Measurements from ENCODE around the gene KPNA3. TPM values are rescaled to one million over a fixed set of nuclear protein-coding genes. Genes with fewer than 3 reads are reported as not detected.

KPNA3 gene
- total RNA-seq, 2 donors from 2014 or later: 44.8 to 50.2 TPM

DNA sequence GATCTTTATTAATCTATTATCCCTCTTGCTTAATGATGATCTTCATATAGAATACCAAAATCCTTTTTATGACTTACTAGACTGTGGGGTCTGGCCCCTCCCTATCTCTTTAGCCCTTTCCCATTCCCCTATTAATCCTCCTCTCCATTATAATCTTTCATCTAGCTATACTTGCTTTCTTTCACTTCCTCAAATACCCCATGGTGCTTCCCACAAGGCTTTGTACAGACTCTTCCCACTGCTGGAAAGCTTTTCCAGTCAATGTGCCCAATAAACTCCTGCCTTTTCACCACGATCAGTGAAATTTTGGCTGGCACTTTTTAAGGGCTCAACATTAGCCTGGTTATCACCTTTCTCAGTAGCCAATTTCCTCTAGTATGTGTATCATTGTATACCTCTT is 98.0 kb downstream of the KPNA3 start:
- DNase-seq (ENCODE audit: low spot score) (no peak), ATAC-seq (no peak)
- Mint-ChIP-seq H3K27ac (no peak overlapping the region), H3K4me3 (no peak overlapping the region), H3K4me1 (ENCODE audit: low read depth in 2 of 2) (peaks cover 6 to 11% of the 10 kb centered on the region in 2 donors), H3K9me3 (no peaks in the 10 kb centered on the region), H3K27me3 (no peaks in the 10 kb centered on the region), H3K36me3 (no peaks in the 10 kb centered on the region)

DNA sequence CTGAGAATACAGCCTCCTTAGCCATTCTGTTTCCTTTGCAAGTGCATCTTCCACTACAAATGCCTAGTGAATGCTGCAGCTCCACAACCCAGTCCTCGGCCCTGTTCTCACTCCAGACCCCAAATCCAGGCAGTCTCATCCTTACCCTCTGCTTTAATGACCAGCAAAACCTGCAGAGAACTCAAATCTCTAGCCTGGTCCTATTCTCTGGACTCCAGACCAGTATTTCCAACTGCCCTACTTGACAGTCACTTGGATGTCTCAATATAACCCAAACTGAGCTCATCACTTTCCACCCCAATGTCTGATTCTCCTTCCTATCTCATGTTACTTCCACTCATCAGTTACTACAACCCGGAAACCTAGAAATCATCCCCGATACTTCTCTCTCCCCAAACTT is 98.6 kb downstream of the KPNA3 start:
- Mint-ChIP-seq H3K27me3 (no peaks in the 10 kb centered on the region), H3K4me1 (ENCODE audit: low read depth in 2 of 2) (peaks cover 6 to 11% of the 10 kb centered on the region in 2 donors), H3K9me3 (no peaks in the 10 kb centered on the region), H3K4me3 (no peak overlapping the region), H3K27ac (no peak overlapping the region), H3K36me3 (no peaks in the 10 kb centered on the region)
- ATAC-seq (no peak), DNase-seq (ENCODE audit: low spot score) (no peak)

DNA sequence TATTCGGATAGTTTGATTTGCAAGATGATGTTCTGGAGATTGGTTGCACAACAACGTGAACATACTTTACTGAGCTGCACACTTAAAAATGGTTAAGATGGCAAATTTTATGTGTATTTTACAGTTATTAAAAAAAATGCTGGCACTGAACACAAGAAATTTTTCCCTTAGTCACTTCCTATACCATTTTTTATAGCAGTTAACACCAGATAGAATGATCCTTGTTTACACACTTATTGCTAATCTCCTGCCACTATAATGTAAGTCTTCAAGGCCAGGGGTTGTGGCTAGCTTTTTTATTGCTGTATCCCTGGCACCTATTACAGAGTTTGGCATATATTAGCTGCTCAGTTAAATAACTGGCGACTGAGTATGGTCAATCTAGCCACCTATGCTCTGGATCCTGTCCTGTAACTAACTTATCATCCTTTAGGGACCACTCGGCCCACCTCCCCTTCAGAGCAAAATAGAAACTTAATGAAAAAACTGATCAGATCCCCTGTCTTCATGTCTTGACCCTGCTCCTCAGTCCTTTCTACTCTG is 99.2 kb downstream of the KPNA3 start:
- H3K36me3 Mint-ChIP-seq: no peaks in the 10 kb centered on the region
- H3K4me1 Mint-ChIP-seq (ENCODE audit: low read depth in 2 of 2): peaks cover 6 to 11% of the 10 kb centered on the region in 2 donors
- no peak overlapping the region for H3K27ac Mint-ChIP-seq
- no peaks in the 10 kb centered on the region for H3K27me3 Mint-ChIP-seq
- no peak for DNase-seq (ENCODE audit: low spot score)
- H3K4me3 Mint-ChIP-seq: no peak overlapping the region
- ATAC-seq: no peak
- no peaks in the 10 kb centered on the region for H3K9me3 Mint-ChIP-seq

DNA sequence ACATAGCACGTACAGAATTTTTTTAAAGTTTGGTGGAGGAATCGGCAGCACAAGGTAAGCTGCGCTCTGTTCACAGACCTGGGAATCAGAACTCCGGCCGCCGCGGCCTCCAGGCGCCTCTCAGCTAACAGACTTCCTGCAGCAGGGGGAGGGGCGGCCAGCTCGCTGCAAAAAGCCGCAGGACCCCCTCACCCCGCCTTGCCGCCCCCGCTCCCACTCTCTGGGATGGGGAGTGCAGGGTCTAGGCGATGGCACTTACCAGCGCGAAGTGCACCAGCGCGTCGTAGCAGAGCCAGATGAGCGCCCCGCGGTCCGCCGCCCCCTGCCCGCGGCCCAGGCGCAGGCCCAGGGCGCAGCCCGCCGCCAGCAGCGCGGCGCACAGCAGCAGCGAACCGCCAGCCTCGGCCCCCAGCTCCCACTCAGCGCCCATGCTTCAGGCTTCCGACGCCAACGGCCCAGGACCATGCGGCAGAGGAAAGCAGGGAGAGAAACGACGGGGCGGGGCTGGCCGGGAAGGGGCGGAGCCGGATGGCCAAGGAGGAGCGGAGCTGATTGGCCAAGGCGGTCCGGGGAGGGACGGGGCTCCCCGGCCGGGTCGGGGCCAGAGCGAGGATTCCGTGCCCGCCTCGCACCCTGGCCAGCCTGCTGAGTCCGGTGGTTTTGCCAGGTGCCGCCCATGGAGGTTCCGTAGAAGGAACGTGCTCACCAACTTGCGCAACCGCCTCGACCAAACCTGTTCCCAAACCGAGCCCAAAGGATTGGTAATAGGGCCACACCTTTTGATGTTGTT is 101.3 kb downstream of the KPNA3 start, which contains the start of gene EBPL:
Gene EBPL, minus strand, starts transcription at position 492 of the 790 bp plus-strand sequence. Its CDS starts 62 bp downstream, at position 430.
- DNase-seq (ENCODE audit: low spot score) (peak; percentile 91), ATAC-seq (peak; percentile 98 to 99)
- Mint-ChIP-seq H3K36me3 (no peaks in the 10 kb centered on the region), H3K4me3 (peak within 1 kb of the TSS; percentile 90), H3K4me1 (ENCODE audit: low read depth in 2 of 2) (peaks cover 9 to 17% of the 10 kb centered on the region in 2 donors), H3K27me3 (no peaks in the 10 kb centered on the region), H3K27ac (peak within 1 kb of the TSS; percentile 31 to 72), H3K9me3 (no peaks in the 10 kb centered on the region)

DNA sequence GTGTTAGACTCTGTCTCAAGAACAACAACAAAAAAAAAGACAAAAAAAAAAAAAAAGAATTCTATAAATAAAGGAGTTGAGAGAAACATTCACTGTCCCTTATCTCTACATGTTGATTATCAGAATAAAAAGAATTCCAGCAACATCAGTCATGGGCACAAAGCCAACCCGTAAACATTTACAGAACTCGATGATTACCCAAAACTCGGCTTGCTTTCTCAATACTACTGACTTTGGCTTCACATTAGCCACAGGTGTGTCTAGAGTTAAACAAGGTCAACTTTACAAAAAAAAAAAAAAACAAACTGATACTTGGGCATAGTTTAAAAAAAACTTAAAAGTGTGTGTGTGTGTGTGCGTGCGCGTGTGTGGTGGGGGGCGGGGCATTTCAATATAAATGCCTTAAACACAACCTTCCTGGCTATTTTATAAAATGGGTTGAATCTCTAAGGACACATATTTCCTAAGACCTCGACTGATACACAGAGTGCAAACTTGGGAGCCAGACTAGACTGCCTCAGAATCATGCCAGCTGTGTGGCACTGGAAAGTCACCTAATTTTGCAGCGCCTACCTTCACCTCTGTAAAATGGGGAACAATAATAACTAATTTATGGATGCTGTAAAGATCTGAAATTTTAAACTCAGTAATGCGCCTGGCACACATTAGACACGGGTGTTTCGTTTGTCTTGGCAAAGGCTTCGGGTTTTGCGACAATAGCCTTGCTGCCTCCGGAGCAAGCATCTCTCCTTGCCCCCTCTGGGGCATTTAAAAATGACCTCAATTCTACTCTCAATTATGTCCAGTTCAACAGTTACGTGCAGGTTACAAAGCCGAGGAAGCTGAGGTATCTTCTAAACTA is 102.1 kb downstream of the KPNA3 start:
- Mint-ChIP-seq H3K36me3 (no peaks in the 10 kb centered on the region), H3K27me3 (no peaks in the 10 kb centered on the region), H3K4me3 (peak overlapping the region; percentile 90), H3K4me1 (ENCODE audit: low read depth in 2 of 2) (peaks cover 13 to 17% of the 10 kb centered on the region in 2 donors), H3K27ac (peak overlapping the region; percentile 31 to 72), H3K9me3 (no peaks in the 10 kb centered on the region)
- peak in 1 of 2 donors; percentile 1 for ATAC-seq
- DNase-seq (ENCODE audit: low spot score): no peak

DNA sequence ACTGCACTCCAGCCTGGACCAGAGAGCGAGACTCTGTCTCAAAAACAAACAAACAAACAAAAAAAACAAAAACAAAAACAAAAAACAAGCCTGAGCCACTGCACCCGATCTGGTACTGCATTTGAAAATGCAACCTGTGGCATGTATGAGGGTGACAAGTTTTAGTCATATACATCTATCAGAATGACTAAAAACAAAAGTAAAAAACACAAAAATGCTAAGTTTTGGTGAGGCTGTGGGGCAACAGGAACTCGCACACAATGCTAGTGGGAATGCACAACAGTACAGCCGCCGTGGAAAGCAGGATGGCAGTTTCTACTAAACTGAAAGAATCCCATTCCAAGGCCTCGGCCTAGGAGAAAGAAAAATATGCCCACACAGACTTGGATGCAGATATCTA is 109.0 kb downstream of the KPNA3 start:
- Mint-ChIP-seq H3K4me1 (ENCODE audit: low read depth in 2 of 2) (peaks cover 11 to 15% of the 10 kb centered on the region in 2 donors), H3K27me3 (no peaks in the 10 kb centered on the region), H3K27ac (no peak overlapping the region), H3K36me3 (no peaks in the 10 kb centered on the region), H3K9me3 (no peaks in the 10 kb centered on the region), H3K4me3 (peak overlapping the region; percentile 54)
- ATAC-seq (peak; percentile 71 to 88), DNase-seq (ENCODE audit: low spot score) (no peak)

DNA sequence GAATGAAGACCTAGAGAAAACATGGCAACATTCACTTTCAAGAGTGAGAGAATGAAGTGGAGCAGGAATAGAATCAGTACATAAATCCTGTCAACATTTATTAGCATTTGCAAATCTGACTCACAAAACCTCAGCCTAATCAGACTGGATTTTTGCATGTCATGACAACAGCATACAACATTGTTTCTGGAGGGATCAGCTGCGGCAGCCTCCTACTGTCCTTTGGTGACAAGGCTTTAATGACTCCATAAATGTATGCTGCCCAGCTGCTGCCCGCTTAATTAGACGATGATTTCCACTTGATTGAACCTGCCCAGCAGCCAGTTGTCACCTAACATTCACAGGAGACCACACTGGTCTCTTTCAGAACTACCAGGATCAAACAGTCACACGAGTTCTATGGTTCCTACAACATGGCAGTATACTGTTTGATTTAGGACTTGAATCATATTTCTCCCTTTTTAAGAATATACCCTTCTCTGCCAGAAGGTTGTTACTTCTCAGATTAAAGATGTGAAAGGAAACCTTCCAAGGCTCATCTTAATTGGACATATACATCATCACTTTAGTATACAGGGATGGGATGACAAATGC is 110.5 kb downstream of the KPNA3 start:
- no peaks in the 10 kb centered on the region for H3K9me3 Mint-ChIP-seq
- H3K36me3 Mint-ChIP-seq: no peaks in the 10 kb centered on the region
- DNase-seq (ENCODE audit: low spot score) (no peak), ATAC-seq (no peak)
- H3K27ac Mint-ChIP-seq: no peak overlapping the region
- no peaks in the 10 kb centered on the region for H3K27me3 Mint-ChIP-seq
- no peak overlapping the region for H3K4me3 Mint-ChIP-seq
- H3K4me1 Mint-ChIP-seq (ENCODE audit: low read depth in 2 of 2): peaks cover 12 to 15% of the 10 kb centered on the region in 2 donors

DNA sequence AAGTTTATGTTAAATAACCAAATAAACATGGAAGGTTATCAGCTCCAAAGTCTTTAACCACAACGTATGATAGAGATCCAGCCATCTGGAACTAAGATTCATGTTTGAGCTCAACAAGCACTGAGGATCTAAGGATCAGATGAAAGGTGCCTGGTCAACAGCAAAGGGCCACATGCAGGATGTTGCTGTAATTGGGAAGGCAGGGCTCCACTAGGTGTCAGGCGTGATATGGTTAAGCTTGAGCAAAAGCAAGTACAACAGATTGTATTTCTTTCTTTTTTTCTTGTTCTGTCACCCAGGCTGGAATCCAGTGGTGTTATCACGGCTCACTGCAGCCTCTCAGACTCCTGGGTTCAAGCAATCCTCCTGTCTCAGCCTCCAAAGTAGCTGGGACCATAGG is 113.2 kb downstream of the KPNA3 start:
- Mint-ChIP-seq H3K4me1 (ENCODE audit: low read depth in 2 of 2) (peaks cover 8 to 9% of the 10 kb centered on the region in 2 donors), H3K27ac (no peak overlapping the region), H3K9me3 (no peaks in the 10 kb centered on the region), H3K27me3 (no peaks in the 10 kb centered on the region), H3K36me3 (no peaks in the 10 kb centered on the region), H3K4me3 (no peak overlapping the region)
- DNase-seq (ENCODE audit: low spot score) (no peak), ATAC-seq (no peak)

DNA sequence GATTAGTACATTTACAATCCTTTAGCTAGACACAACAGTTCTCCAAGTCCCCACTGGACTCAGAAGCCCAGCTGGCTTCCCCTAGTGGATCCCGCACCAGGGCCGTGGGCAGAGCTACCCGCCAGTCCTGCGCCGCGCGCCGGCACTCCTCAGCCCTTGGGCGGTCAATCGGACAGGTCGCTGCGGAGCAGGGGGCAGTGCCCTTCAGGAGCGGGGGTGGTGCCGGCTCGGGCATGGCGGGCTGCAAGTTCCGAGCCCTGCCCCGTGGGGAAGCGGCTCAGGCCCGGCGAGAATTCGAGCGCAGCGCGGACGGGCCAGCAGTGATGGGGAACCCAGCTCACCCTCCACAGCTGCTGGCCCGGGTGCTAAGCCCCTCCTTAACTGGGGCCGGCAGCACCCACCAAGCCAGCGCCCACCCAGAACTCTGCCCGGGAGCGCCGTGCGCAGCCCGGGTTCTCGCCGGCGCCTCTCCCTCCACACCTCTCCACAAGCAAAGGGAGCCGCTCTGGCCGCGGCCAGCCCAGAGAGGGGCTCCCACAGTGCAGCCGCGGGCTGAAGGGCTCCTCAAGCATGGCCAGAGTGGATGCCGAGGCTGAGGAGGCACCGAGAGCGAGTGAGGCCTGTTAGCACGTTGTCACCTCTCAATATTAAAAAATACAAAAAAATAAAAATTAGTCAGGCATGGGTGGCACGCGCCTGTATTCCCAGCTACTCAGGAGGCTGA is 114.1 kb downstream of the KPNA3 start:
- Mint-ChIP-seq H3K9me3 (no peaks in the 10 kb centered on the region), H3K4me1 (ENCODE audit: low read depth in 2 of 2) (peaks cover 1 to 8% of the 10 kb centered on the region in 2 donors)

DNA sequence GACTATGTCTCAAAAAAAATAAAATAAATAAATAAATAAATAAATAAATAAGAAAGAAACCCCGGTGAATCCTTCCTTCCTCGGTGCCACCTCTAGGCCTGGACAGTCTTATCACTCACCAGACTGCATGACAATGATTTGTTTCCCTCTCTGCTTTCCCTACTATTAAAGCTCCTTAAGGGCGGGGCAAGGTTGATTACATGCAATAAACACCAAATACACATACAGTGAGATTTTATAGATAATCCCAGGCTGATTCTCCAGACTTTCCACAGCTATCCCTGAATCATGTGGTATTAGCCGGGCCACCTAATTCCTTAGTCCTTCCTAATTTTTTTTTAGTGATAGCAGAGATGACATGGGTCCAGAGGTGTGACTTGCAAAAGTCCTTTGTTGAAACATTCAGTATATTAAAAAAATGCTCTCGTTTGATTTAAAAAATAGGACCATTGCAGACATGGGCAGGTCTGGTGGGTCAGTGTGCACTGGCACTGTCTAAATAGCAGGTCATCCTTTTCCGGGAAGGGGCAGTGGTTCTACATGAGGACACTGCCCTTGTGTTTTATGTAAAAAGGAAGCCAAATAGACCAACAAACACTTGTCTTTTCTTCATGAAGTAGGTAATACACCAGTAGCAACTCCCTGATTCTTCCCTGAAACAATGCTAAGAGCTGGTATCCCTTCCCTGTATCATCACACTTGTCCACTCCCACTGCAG is 115.7 kb downstream of the KPNA3 start:
- ATAC-seq: no peak
- no peak overlapping the region for H3K4me3 Mint-ChIP-seq
- H3K36me3 Mint-ChIP-seq: no peaks in the 10 kb centered on the region
- no peaks in the 10 kb centered on the region for H3K9me3 Mint-ChIP-seq
- no peak overlapping the region for H3K27ac Mint-ChIP-seq
- H3K27me3 Mint-ChIP-seq: no peaks in the 10 kb centered on the region
- H3K4me1 Mint-ChIP-seq (ENCODE audit: low read depth in 2 of 2): peaks cover 0 to 4% of the 10 kb centered on the region in 2 donors
- no peak for DNase-seq (ENCODE audit: low spot score)

More for the DNA sequence above, 114.1 kb downstream of the KPNA3 start:
- no peak overlapping the region for H3K27ac Mint-ChIP-seq
- H3K36me3 Mint-ChIP-seq: no peaks in the 10 kb centered on the region
- no peak overlapping the region for H3K4me3 Mint-ChIP-seq
- DNase-seq (ENCODE audit: low spot score) (no peak), ATAC-seq (no peak)
- H3K27me3 Mint-ChIP-seq: no peaks in the 10 kb centered on the region

DNA sequence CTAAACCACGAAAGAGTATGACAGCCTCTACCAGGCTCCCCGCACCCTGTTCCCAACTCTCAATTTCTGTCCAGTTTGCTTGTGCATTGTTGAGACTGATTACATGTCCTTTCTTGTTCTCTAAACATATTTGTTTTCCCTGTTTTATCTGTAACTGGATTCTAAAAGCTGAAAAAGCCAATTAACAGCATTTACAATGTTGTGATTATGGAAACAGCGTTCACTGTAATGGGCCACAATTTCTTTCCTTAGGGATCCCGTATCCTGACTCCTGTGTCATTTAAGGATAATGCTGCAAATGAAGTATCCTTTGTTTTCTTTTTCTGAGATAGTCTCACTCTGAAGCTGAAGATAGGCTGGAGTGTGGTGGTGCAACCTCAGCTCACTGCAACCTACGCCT is 121.7 kb downstream of the KPNA3 start:
- ATAC-seq: no peak
- Mint-ChIP-seq H3K27me3 (no peaks in the 10 kb centered on the region), H3K4me1 (ENCODE audit: low read depth in 2 of 2) (peaks cover 0 to 3% of the 10 kb centered on the region in 2 donors), H3K4me3 (no peak overlapping the region), H3K9me3 (no peaks in the 10 kb centered on the region), H3K36me3 (no peaks in the 10 kb centered on the region), H3K27ac (no peak overlapping the region)
- no peak for DNase-seq (ENCODE audit: low spot score)

DNA sequence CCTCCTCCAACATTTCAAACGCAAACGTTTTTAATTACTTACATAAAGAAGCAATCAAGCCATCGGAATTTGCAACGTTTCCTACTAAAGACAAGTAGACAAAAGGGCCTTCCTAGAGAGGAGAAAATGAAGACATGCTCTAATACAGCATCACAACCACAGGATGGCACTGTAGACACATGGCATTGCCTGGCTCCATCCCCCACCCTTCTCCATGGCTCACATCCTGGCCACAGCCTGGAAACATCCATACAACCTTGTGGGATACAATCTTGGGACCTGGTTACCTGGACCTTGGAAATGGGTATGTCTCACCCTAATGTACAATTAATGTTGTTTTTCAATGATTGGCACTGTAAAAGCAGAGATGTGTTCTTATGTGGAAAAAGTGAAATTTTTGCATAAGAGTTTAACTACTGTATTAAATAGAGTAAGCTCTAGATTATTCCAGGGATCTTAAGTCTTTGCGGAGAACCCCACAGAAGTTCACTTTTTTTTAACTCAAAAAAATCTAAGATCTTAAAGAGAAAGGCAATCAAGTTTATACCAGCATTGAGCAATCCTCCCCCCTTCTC is 122.7 kb downstream of the KPNA3 start:
- no peak for DNase-seq (ENCODE audit: low spot score)
- H3K36me3 Mint-ChIP-seq: no peaks in the 10 kb centered on the region
- no peaks in the 10 kb centered on the region for H3K9me3 Mint-ChIP-seq
- peak overlapping the region in 1 of 2 donors; percentile 7 for H3K27ac Mint-ChIP-seq
- ATAC-seq: peak in 1 of 2 donors; percentile 66
- no peaks in the 10 kb centered on the region for H3K27me3 Mint-ChIP-seq
- H3K4me3 Mint-ChIP-seq: no peak overlapping the region
- H3K4me1 Mint-ChIP-seq (ENCODE audit: low read depth in 2 of 2): peaks cover 0 to 3% of the 10 kb centered on the region in 2 donors
